ENCODE data around the gene C6orf141. TPM values are rescaled to one million over a fixed set of nuclear protein-coding genes. Genes with fewer than 3 reads are reported as not detected.

C6orf141 gene
- total RNA-seq, 1 experiment from 2014 or later = 31.6 TPM

GRCh38 chr6:49522710-49523593 lies 27.5 kb upstream of the C6orf141 start:
- ATAC-seq = no peak
- CTCF ChIA-PET = no interaction called here

More at GRCh38 chr6:49522710-49523593, 27.5 kb upstream of the C6orf141 start:
- no peak overlapping the region for H2AFZ ChIP-seq (ENCODE audit: low read depth, low read length, poor library complexity, severe bottlenecking)
- RAD21 ChIA-PET (ENCODE audit: low non-redundant PET in 1 of 2, low total read pairs in 2 of 2, uncharacterized antibody in 2 of 2, unreplicated experiment in 2 of 2) = no interaction called here
- no peaks in the 10 kb centered on the region for H3K36me3 ChIP-seq (ENCODE audit: control insufficient read depth in 1 of 2, insufficient read depth in 2 of 2, low read length in 2 of 2)
- H4K20me1 ChIP-seq (ENCODE audit: insufficient read depth) = no peaks in the 10 kb centered on the region
- no peaks in the 10 kb centered on the region for H3K9me2 ChIP-seq (ENCODE audit: insufficient read depth)
- no peak overlapping the region for H3K4me2 ChIP-seq (ENCODE audit: low read length)
- intact Hi-C loops (cut with micrococcal nuclease) = no loop called here
- no peak for TF ChIP-seq POLR2A (IDR thresholded peaks at IDR 0.05; ENCODE audit: borderline replicate concordance, extremely low read depth, insufficient read depth, insufficient read length)
- TF ChIP-seq FOSL1 (IDR thresholded peaks at IDR 0.05; ENCODE audit: low read depth) = no peak
- no peak for TF ChIP-seq EZH2phosphoT487 (IDR thresholded peaks at IDR 0.05; ENCODE audit: borderline replicate concordance)
- TF ChIP-seq REST (IDR thresholded peaks at IDR 0.05; ENCODE audit: low read depth) = no peak
- no peak for TF ChIP-seq SP1 (IDR thresholded peaks at IDR 0.05; ENCODE audit: low read depth)
- no peak for TF ChIP-seq EGR1 (IDR thresholded peaks at IDR 0.05; ENCODE audit: low read depth)
- TF ChIP-seq TCF7L2 (IDR thresholded peaks at IDR 0.05; ENCODE audit: borderline replicate concordance, extremely low read depth, insufficient read depth, insufficient read length) = no peak
- no peak for TF ChIP-seq EZH2 (IDR thresholded peaks at IDR 0.05)
- no peak for TF ChIP-seq SIN3A (IDR thresholded peaks at IDR 0.05; ENCODE audit: low read depth)
- TF ChIP-seq SRF (IDR thresholded peaks at IDR 0.05; ENCODE audit: low read depth) = no peak
- TF ChIP-seq ELF1 (IDR thresholded peaks at IDR 0.05; ENCODE audit: borderline replicate concordance, low read depth) = no peak
- TF ChIP-seq MAX (IDR thresholded peaks at IDR 0.05) = no peak
- no peak for TF ChIP-seq ZNF274 (IDR thresholded peaks at IDR 0.05; ENCODE audit: low read depth, low read length)
- TF ChIP-seq ATF3 (IDR thresholded peaks at IDR 0.05) = no peak
- TF ChIP-seq CTCF (IDR thresholded peaks at IDR 0.05 in 2 of 3, conservative IDR thresholded peaks at IDR 0.05 in 1 of 3; ENCODE audit: borderline replicate concordance in 1 of 3, insufficient read depth in 1 of 3, low read depth in 2 of 3, low read length in 2 of 3) = no peak
- TF ChIP-seq CEBPB (IDR thresholded peaks at IDR 0.05; ENCODE audit: low read depth) = no peak
- no peak for TF ChIP-seq RAD21 (IDR thresholded peaks at IDR 0.05; ENCODE audit: low read depth)
- no peak for TF ChIP-seq POLR2AphosphoS5 (IDR thresholded peaks at IDR 0.05; ENCODE audit: low read depth, low read length)
- TF ChIP-seq CBX3 (IDR thresholded peaks at IDR 0.05; ENCODE audit: low read depth) = no peak
- no peak for DNase-seq (ENCODE audit: low read depth, low spot score)
- H3K79me2 ChIP-seq (ENCODE audit: insufficient read depth, low read length) = no peaks in the 10 kb centered on the region
- H3K9ac ChIP-seq (ENCODE audit: low read length) = no peak overlapping the region
- no peak overlapping the region for H3K27ac ChIP-seq (ENCODE audit: low read depth, low read length)
- H3K4me1 ChIP-seq (ENCODE audit: control insufficient read depth in 1 of 2, insufficient read depth in 2 of 2, low read length in 2 of 2) = no peaks in the 10 kb centered on the region
- H3K27me3 ChIP-seq (ENCODE audit: insufficient read depth, low read length) = no peaks in the 10 kb centered on the region
- no TSS peak for BruUV-seq (replicated peaks)
- H3K4me3 ChIP-seq (replicated peaks in 1 of 2; ENCODE audit: low read depth in 1 of 2, low read length in 2 of 2) = no peak overlapping the region
- POLR2A ChIA-PET = no interaction called here
- H3K9me3 ChIP-seq (ENCODE audit: control insufficient read depth in 1 of 2, insufficient read depth in 1 of 2, low read depth in 1 of 2, low read length in 2 of 2) = no peaks in the 10 kb centered on the region

Measured in HCT116 (cell line).